Keratinocyte (primary cell): ENCODE measurements around the gene OPN1SW.

Experiments
- CTCF ChIP-seq, 3 experiments: IDR thresholded peaks in 1 of 3; conservative IDR thresholded peaks in 1 of 3; optimal IDR thresholded peaks in 1 of 3; 2 replicates in 2 of 3; 3 replicates in 1 of 3; pipeline versions ENCODE3 to v1.5.1; 2011; ENCODE audit warnings: low read length in 3 of 3, mild to moderate bottlenecking in 3 of 3, moderate library complexity in 2 of 3, control low read depth in 1 of 3, inconsistent platforms in 1 of 3; ENCODE audit not compliant: insufficient read depth in 2 of 3; ENCODE audit errors: extremely low read depth in 1 of 3
- EZH2 ChIP-seq: IDR thresholded peaks from one replicate; pipeline ENCODE4 v1.6.1; 2012; ENCODE audit warnings: inconsistent platforms, mild to moderate bottlenecking, low read length, moderate library complexity

- TF ChIP-seq CTCF (optimal IDR thresholded peaks at IDR 0.05 in 1 of 3, IDR thresholded peaks at IDR 0.05 in 1 of 3, conservative IDR thresholded peaks at IDR 0.05 in 1 of 3; ENCODE audit: extremely low read depth in 1 of 3, insufficient read depth in 2 of 3, low read length in 3 of 3), result no peak
- TF ChIP-seq EZH2, result no peak
Observed at GRCh38 chr7:128790315-128791041, 14.9 kb upstream of the OPN1SW start.
